H1 (cell line): ENCODE measurements around the gene RABGAP1.

Experiments
- BRCA1 ChIP-seq: IDR thresholded peaks from 2 replicates; pipeline ENCODE4 v1.6.1; 2012; ENCODE audit warnings: low read depth, low read length, improper control_type of control experiment
- CTCF ChIP-seq, 3 experiments: IDR thresholded peaks; 1 replicate in 2 of 3; 2 replicates in 1 of 3; pipeline versions ENCODE4 v1.5.1 to v1.6.1; 2011; ENCODE audit warnings: low read length in 3 of 3, mild to moderate bottlenecking in 3 of 3, inconsistent platforms in 2 of 3, low read depth in 1 of 3, moderate library complexity in 1 of 3; ENCODE audit not compliant: insufficient read depth in 1 of 3; ENCODE audit errors: control extremely low read depth in 1 of 3
- EP300 ChIP-seq, 2 experiments: IDR thresholded peaks; 1 replicate in 1 of 2; 2 replicates in 1 of 2; pipeline ENCODE4 v1.6.1; 2011 to 2012; ENCODE audit warnings: low read depth in 2 of 2, low read length in 2 of 2, mild to moderate bottlenecking in 2 of 2, borderline replicate concordance in 1 of 2, inconsistent platforms in 1 of 2, moderate library complexity in 1 of 2
- EZH2 ChIP-seq: fragments of 200-600 bp; sonication (generic); IDR thresholded peaks from 2 replicates; pipeline ENCODE4 v1.7.1; 2012; ENCODE audit warnings: low read depth, mild to moderate bottlenecking, moderate library complexity, low read length, inconsistent platforms; ENCODE audit not compliant: severe bottlenecking
- HDAC2 ChIP-seq, 2 experiments: fragments of 300-600 bp in 1 of 2; sonication (generic) in 1 of 2; IDR thresholded peaks; 2 replicates each; pipeline ENCODE4 v1.6.1; 2011 to 2012; ENCODE audit warnings: low read depth in 2 of 2, low read length in 2 of 2, mild to moderate bottlenecking in 2 of 2, moderate library complexity in 2 of 2, borderline replicate concordance in 1 of 2, inconsistent platforms in 1 of 2
- JUN ChIP-seq: IDR thresholded peaks from 2 replicates; pipeline ENCODE4 v1.6.1; 2011; ENCODE audit warnings: low read depth, mild to moderate bottlenecking, improper control_type of control experiment, low read length
- POLR2AphosphoS5 ChIP-seq: IDR thresholded peaks from 2 replicates; pipeline ENCODE4 v1.6.1; 2011; ENCODE audit warnings: low read depth, low read length
- RAD21 ChIP-seq, 2 experiments: IDR thresholded peaks in 1 of 2; conservative IDR thresholded peaks in 1 of 2; 2 replicates each; pipeline ENCODE4 v1.6.1; 2011; ENCODE audit warnings: low read depth in 2 of 2, low read length in 2 of 2, improper control_type of control experiment in 1 of 2, inconsistent platforms in 1 of 2, mild to moderate bottlenecking in 1 of 2, moderate library complexity in 1 of 2
- RFX5 ChIP-seq: IDR thresholded peaks from 2 replicates; pipeline ENCODE4 v1.6.1; 2011; ENCODE audit warnings: low read depth, low read length, improper control_type of control experiment, borderline replicate concordance
- RXRA ChIP-seq: IDR thresholded peaks from 2 replicates; pipeline ENCODE4 v1.6.1; 2011; ENCODE audit warnings: low read depth, mild to moderate bottlenecking, low read length, moderate library complexity; ENCODE audit not compliant: insufficient read depth
- SIN3A ChIP-seq, 2 experiments: IDR thresholded peaks in 1 of 2; conservative IDR thresholded peaks in 1 of 2; 2 replicates each; pipeline ENCODE4 v1.6.1; 2011 to 2012; ENCODE audit warnings: low read length in 2 of 2, improper control_type of control experiment in 1 of 2, low read depth in 1 of 2, mild to moderate bottlenecking in 1 of 2
- SP2 ChIP-seq: IDR thresholded peaks from 2 replicates; pipeline ENCODE4 v1.6.1; 2012; ENCODE audit warnings: mild to moderate bottlenecking, low read length, inconsistent platforms

GRCh38 chr9:122940454-122940748 is 419 bp upstream of the RABGAP1 start:
- TF ChIP-seq CTCF (IDR thresholded peaks at IDR 0.05; ENCODE audit: control extremely low read depth in 1 of 3, insufficient read depth in 1 of 3, low read depth in 1 of 3, low read length in 3 of 3) (no peak), RXRA (no peak), POLR2AphosphoS5 (no peak; the same call in 1 of the 2 replicates), BRCA1 (no peak), SIN3A (conservative IDR thresholded peaks at IDR 0.05 in 1 of 2, IDR thresholded peaks at IDR 0.05 in 1 of 2; ENCODE audit: low read depth in 1 of 2, low read length in 2 of 2) (no peak), RFX5 (no peak), JUN (no peak), HDAC2 (IDR thresholded peaks at IDR 0.05; ENCODE audit: borderline replicate concordance in 1 of 2, low read depth in 2 of 2, low read length in 2 of 2) (no peak), RAD21 (IDR thresholded peaks at IDR 0.05 in 1 of 2, conservative IDR thresholded peaks at IDR 0.05 in 1 of 2; ENCODE audit: low read depth in 2 of 2, low read length in 2 of 2) (no peak), EP300 (IDR thresholded peaks at IDR 0.05; ENCODE audit: borderline replicate concordance in 1 of 2, low read depth in 2 of 2, low read length in 2 of 2) (no peak), SP2 (no peak), EZH2 (no peak)
